Stimulated activated CD4-positive, alpha-beta T cell treated with anti-CD3 and anti-CD28 coated beads, Interleukin-15, amount 100 ng/mL, for 48 hours (primary cell): ENCODE data around the gene ASTN2.
"Not testable (repeated sequence)": the region's sequence is repeated elsewhere in the genome, so short reads cannot be mapped to it uniquely, and the experiment has no call there.

Experiments
- DNase-seq, 2 donors: peaks; one replicate each; pipeline ENCODE4 v3.0.0-alpha.2; 2020; ENCODE audit warnings: low read depth in 2 of 2

Gene ASTN2

GRCh38 chr9:116924462-116925110 lies 490.3 kb downstream of the ASTN2 start:
- DNase-seq = no peak

GRCh38 chr9:116917895-116918508 lies 496.9 kb downstream of the ASTN2 start:
- DNase-seq = not testable (repeated sequence)

GRCh38 chr9:116913536-116913935 lies 501.3 kb downstream of the ASTN2 start:
- DNase-seq = no peak

- DNase-seq = no peak
Observed at GRCh38 chr9:116910201-116910600, 504.7 kb downstream of the ASTN2 start.

GRCh38 chr9:116907989-116908388 lies 506.9 kb downstream of the ASTN2 start:
- DNase-seq = no peak

- no peak for DNase-seq
Observed at GRCh38 chr9:116905171-116905588, 509.7 kb downstream of the ASTN2 start.

GRCh38 chr9:116904165-116904564 lies 510.7 kb downstream of the ASTN2 start:
- no peak for DNase-seq

- DNase-seq = no peak
Observed at GRCh38 chr9:116901260-116901659, 513.6 kb downstream of the ASTN2 start.

- DNase-seq = no peak
Observed at GRCh38 chr9:116900543-116900942, 514.3 kb downstream of the ASTN2 start.

- no peak for DNase-seq
Observed at GRCh38 chr9:116900007-116900367, 514.9 kb downstream of the ASTN2 start.

GRCh38 chr9:116899337-116900006 lies 515.4 kb downstream of the ASTN2 start:
- no peak for DNase-seq

GRCh38 chr9:116898131-116898530 lies 516.7 kb downstream of the ASTN2 start:
- not testable (repeated sequence) for DNase-seq

GRCh38 chr9:116897201-116897600 lies 517.7 kb downstream of the ASTN2 start:
- DNase-seq = no peak

- DNase-seq = no peak
Observed at GRCh38 chr9:116895961-116896360, 518.9 kb downstream of the ASTN2 start.

- no peak for DNase-seq
Observed at GRCh38 chr9:116891424-116891823, 523.4 kb downstream of the ASTN2 start.

- DNase-seq = not testable (repeated sequence)
Observed at GRCh38 chr9:116888476-116888875, 526.4 kb downstream of the ASTN2 start.

- DNase-seq = no peak
Observed at GRCh38 chr9:116888066-116888465, 526.8 kb downstream of the ASTN2 start.

GRCh38 chr9:116883676-116884075 lies 531.2 kb downstream of the ASTN2 start:
- no peak for DNase-seq

- no peak for DNase-seq
Observed at GRCh38 chr9:116877072-116877471, 537.8 kb downstream of the ASTN2 start.

- DNase-seq = no peak
Observed at GRCh38 chr9:116875576-116875975, 539.3 kb downstream of the ASTN2 start.

GRCh38 chr9:116873937-116874914 lies 540.6 kb downstream of the ASTN2 start:
- no peak for DNase-seq

- DNase-seq = no peak
Observed at GRCh38 chr9:116873491-116873890, 541.4 kb downstream of the ASTN2 start.
